ENCODE results near the gene KCNJ14.
A peak's percentile ranks its signal among the peaks of the same experiment; 100 is the strongest.

KCNJ14 gene

DNA sequence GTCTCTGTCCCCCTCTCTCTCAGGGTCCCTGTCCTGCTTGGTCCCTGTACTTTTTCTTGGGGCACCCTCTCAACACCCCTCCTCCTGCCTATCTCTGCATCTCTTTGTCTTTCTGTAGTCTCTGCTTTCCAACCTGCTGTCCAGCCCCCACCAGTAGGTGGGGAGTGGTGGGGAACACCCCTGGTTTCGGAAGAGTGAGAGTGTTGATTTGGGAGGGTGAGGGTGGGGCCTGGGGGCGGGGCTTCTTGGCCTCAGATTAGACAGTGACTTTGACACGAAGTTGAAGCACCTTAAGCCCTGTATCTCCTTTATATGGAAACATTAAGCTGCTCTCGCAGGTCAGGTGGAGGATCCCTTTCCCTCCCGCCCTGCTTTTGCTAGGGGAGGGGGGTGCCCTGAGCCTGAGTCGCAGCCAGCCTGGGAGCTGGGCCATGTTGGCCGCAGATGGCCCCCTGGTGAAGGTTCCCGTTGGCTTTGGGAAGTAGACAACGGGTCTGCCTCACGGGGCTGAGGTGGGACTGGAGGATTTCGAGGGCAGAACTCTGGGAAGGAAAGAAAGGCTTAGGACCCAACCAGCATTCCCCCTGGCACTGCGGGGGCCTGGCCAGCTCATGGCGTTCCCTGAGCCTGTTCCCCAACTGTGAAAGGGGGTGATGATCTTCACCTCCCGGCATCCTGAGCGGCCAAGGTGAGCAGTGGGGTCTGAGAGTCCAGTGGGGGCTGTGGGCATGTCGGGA is at the start of gene KCNJ14:
KCNJ14 (plus strand) TSS at position 404 of the 737 bp plus-strand sequence. CDS start 6,151 bp downstream, outside the sequence.
- DNase-seq = no peak

DNA sequence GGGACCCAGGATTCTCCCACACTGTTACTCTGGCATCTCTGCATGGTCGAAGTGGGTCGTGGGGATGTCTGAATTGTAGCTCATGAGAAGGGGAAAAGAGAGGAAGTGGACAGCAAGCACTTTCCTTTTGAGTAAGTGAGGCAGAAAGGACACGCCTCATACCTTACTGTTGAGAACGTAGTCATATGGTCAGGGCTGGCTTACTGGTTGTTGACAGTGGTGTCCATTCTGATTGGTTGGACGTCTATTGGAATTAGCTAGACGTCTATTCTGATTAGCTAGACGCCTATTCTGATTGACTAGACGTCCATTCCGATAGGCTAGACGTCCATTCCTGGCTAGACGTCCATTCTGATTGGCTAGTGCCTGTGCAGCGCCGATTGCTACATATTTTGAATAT is 49.5 kb upstream of the KCNJ14 start:
- DNase-seq = no peak

DNA sequence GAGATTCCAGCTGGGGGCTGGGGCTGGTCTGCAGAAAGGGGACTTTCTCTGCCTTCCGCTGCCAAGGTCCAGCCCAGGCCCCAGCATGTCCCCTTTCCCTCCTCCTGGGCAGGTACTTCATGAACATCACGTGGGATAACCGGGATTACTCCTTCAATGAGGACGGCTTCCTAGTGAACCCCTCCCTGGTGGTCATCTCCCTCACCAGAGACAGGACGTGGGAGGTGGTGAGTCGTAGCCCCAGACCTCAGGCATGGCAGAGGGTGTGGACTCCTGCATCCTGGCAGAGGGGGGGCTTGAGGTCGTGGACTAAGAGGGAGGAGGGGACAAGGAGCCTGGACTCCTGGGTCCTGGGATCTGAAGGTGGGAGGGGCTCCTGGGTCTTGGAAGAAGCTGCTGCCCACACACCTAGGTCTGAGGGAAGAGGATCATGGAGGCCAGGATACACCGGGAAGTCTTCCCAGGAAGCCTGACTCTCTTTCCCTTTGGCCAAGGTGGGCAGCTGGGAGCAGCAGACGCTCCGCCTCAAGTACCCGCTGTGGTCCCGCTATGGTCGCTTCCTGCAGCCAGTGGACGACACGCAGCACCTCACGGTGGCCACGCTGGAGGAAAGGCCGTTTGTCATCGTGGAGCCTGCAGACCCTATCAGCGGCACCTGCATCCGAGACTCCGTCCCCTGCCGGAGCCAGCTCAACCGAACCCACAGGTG is 41.3 kb upstream of the KCNJ14 start:
- DNase-seq = no peak

DNA sequence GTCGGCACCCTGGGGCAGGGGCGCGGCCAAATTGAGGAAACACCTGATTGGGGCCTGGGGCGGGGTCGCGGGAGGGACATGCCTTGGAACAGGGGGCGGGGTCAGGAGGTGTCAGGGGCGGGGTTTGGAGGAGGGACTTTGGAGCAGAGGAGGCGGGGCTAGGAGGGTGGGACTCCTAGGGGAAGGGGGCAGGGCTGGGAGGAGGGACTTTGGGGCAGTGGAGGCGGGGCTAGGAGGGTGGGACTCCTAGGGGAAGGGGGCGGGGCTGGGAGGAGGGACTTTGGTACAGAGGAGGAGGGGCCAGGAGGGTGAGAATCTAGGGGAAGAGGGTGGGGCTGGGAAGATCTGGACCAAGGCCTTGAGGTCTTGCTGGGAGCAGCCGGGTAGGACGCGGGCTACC is 40.0 kb upstream of the KCNJ14 start:
- no peak for DNase-seq

DNA sequence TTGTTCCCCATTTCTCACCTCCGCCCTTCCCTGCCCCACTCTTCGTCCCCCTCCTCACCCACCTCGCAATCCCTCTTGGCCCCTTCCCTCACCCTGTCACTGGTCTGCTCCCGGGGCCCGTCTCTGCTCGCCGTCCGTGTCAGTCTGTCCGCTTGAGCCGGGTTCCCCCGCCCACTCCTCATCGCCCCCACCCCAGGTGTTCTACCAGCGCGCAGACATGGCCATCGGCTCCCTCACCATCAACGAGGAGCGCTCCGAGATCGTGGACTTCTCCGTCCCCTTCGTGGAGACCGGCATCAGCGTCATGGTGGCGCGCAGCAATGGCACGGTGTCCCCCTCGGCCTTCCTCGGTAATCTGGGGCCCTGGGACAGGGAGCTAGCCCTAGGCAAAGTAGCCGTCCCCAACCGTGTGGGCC is 39.6 kb upstream of the KCNJ14 start:
- DNase-seq = no peak

DNA sequence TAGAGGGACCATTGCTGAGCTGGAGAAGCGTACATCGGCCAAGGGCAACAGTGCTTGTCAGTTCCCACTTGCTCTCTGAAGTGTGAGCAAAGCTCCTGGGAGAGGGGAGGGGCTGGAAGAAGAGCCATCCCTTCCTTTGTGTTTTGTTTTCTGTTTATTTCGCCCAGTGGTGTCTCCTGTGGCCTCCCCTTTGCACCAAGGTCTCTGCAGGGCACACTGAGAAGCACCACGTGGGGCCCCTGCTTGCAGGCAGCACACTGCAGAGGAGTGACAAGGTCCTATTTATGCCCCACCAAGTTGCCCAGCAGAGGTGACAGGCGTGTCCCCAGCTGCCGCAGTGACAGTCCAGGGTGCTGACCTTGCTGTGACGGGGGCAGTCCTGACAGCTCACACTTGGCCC is 38.0 kb upstream of the KCNJ14 start:
- DNase-seq = no peak

DNA sequence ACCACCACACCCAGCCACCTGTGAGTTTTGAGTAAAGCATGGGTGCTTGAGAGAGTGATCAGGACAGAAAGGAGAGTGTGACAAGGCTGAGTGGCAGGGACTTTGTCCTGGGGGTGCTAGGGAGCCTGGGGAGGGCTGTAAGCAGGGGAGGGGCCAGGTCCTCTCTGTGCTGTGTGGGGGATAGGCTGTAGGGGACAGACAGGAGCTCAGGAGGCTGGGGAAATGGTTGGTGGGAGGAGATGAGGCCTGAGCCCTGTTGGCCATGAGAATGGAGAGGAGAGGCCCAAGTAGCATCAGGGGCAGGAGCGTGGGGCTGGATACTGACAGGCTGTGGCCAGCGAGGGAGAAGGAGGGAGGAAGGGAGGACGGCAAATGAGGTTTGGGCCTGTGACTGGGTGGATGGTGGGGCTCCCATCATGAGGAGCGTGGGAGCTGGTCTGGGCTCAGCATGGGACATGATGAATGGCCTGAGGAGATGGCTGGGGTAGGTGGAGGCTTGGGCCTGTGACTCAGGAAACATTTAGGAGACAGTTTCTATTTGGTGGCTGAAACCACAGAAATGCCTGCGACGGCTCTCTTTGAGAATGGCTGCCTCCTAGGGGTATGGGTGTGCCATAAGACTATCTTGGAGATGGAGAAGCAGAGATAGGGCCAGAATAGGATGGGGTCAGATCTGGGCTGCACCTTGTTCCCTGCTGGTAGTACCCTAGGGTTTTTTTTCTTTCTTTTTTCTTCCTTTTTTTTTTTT is 36.9 kb upstream of the KCNJ14 start:
- DNase-seq = no peak

DNA sequence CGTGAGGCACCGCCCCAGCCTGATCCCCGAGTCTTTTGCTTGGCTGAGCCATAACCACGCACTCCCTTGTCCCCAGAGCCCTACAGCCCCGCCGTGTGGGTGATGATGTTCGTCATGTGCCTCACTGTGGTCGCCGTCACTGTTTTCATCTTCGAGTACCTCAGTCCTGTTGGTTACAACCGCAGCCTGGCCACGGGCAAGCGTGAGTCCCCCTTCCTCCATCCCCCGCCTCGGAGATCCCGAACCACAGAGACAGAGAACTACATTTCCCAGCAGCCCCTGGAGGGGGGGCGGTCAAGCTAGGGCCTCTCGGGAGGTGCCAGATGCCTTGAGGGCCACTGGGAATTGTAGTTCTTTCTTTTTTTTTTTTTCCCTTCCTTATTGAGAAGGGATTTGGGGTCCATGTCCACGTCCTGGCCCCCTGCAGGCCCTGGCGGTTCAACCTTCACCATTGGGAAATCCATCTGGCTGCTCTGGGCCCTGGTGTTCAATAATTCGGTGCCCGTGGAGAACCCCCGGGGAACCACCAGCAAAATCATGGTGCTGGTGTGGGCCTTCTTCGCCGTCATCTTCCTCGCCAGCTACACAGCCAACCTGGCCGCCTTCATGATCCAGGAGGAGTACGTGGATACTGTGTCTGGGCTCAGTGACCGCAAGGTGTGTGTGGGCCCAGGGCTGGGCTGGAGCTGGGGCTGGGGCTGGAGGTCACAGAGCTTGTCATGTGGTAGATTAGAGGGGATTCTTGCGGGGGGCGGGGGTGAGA is 36.0 kb upstream of the KCNJ14 start:
- DNase-seq = peak; percentile 44 to 60

DNA sequence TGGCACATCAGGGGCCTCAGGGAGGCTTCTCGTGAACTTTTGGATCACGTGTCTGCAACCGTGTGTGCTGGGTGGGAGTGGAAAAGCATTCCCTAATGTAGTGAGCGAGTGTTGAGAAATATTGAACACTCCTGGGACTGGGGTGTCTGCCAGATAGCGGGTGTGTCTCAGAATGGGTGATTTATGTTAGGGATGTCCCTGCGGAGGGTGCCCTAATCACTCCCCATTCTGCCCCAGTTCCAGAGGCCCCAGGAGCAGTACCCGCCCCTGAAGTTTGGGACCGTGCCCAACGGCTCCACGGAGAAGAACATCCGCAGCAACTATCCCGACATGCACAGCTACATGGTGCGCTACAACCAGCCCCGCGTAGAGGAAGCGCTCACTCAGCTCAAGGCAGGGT is 33.8 kb upstream of the KCNJ14 start:
- no peak for DNase-seq

DNA sequence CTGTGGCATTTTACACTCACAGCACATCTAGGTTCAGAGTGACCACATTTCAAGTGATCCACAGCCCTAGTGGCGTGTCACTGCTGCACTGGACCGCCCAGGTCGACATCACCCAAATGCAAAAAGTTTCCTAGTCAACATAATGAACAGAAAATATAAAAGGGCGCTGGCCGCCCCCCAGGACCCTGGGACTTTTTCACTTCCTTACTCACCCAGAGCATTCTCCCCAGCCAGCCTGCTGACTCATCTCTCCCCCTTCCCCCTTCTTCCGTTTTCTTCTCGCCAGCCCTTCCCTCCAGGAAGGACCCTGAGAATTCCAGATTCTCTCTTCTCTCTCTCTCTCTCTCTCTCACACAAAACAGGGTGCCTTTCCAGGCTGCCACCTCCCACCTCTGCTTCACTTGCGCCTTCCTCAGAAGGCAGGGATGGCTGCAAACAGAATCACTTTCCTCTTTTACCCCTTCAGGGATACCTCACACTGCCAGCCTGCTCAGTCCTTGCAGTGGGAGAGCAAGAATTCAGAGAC is 30.6 kb upstream of the KCNJ14 start:
- DNase-seq = peak; percentile 23 to 32

DNA sequence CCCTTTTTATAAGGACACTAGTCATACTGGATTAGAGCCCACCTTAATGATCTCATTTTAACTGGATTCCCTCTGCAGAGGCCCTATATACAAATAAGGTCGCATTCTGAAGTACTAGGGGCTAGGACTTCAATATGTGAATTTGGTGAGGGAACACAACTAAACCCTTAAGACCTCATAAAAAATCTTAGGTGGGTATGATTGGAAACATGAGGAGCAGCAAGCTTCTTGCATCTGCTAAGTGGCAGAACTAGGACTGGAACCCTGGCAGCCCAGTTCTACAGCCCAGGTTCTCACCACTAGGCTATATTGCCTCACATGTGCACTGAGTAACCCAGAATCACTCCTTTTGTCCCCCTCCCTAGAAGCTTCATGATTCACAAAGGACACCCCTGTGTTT is 26.7 kb upstream of the KCNJ14 start:
- DNase-seq = no peak

DNA sequence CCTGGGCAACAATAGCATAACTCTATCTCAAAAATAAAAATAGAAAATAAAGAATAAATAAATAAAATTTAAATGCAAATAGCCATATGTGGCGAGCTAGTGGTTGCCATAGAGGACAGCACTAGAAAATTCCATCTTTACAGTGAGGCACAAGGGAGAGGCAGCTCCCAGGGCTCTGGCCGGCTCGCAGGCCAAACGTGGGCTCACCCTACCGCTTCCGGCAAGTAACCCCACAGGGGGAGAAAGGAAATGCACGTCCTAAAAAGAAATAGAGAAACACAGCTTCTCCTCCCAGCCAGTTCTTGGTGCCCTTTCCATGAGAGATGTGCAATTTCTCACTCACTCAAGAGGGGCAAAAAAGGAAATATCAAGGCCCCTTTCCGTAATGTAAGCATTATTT is 22.0 kb upstream of the KCNJ14 start:
- no peak for DNase-seq

DNA sequence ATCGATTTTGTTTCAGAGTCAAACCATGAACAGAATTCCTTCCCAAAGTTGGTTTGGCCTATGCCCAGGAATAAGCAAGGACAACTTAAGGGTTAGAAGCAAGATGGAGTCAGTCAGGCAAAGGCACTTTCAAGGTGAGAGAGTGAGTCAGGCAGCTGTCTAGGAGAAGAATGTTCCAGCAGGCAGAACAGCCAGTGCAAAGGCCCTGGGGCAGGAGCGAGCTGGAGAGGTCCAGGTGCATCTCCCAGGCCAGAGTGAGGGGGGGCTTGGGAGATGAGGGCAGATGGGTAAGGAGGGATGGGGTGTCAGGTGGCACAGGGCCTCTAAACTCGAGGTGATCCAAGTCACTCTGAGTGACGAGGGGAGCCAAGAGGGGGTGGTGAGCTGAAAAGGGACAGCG is 18.8 kb upstream of the KCNJ14 start:
- DNase-seq = no peak

DNA sequence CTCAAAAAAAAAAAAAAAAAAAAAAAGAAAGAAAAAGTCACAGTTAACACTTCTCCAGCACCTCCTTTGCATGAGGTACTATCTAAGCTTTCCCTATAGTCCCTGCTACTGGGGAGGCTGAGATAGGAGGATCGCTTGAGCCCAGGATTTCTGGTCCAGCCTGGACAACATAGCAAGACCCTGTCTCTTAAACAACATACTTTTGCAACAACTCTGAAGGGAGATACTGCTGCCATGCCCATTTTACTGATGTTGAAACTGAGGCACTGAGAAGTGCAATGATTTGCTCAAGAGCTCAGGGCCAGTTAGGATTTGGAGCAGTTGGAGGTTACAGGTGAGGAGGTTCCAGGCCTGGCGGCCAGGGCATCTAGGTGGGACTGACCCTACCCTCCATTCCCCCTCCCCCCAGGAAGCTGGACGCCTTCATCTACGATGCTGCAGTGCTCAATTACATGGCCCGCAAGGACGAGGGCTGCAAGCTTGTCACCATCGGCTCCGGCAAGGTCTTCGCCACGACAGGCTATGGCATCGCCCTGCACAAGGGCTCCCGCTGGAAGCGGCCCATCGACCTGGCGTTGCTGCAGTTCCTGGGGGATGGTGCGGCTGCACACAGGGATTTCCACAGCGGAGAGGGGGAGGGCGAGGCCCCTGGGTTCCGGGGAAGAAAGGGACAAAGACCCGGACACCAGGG is 13.9 kb upstream of the KCNJ14 start:
- DNase-seq = no peak

DNA sequence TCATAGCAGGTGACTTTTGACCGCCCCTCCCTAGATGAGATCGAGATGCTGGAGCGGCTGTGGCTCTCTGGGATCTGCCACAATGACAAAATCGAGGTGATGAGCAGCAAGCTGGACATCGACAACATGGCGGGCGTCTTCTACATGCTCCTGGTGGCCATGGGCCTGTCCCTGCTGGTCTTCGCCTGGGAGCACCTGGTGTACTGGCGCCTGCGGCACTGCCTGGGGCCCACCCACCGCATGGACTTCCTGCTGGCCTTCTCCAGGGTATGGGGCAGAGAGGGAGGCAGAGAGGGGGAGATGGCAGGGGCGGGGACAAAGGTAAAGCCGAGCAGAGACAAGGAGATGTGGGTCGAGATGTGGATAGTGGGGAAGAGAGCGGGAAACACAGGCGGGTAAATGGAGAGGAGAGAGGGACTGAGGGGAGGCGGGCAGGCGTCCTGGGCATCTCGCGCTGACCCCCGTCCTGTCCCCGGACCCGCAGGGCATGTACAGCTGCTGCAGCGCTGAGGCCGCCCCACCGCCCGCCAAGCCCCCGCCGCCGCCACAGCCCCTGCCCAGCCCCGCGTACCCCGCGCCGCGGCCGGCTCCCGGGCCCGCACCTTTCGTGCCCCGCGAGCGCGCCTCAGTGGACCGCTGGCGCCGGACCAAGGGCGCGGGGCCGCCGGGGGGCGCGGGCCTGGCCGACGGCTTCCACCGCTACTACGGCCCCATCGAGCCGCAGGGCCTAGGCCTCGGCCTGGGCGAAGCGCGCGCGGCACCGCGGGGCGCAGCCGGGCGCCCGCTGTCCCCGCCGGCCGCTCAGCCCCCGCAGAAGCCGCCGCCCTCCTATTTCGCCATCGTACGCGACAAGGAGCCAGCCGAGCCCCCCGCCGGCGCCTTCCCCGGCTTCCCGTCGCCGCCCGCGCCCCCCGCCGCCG is 13.0 kb upstream of the KCNJ14 start:
- DNase-seq = no peak

DNA sequence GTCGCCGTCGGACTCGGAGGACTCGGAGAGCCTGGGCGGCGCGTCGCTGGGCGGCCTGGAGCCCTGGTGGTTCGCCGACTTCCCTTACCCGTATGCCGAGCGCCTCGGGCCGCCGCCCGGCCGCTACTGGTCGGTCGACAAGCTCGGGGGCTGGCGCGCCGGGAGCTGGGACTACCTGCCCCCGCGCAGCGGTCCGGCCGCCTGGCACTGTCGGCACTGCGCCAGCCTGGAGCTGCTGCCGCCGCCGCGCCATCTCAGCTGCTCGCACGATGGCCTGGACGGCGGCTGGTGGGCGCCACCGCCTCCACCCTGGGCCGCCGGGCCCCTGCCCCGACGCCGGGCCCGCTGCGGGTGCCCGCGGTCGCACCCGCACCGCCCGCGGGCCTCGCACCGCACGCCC is 12.1 kb upstream of the KCNJ14 start:
- DNase-seq = no peak

DNA sequence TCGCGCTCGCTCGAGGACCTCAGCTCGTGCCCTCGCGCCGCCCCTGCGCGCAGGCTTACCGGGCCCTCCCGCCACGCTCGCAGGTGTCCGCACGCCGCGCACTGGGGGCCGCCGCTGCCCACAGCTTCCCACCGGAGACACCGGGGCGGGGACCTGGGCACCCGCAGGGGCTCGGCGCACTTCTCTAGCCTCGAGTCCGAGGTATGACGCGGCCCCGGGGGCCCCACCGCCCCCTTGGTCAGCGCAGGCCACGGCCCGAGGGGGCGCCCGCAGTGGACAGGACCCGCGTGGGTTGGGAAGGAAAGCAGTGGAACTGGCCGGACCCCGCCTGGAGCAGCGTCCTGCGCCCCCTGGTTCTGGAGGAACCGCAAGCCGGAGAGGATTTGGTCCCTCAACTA is 11.6 kb upstream of the KCNJ14 start:
- DNase-seq = no peak

DNA sequence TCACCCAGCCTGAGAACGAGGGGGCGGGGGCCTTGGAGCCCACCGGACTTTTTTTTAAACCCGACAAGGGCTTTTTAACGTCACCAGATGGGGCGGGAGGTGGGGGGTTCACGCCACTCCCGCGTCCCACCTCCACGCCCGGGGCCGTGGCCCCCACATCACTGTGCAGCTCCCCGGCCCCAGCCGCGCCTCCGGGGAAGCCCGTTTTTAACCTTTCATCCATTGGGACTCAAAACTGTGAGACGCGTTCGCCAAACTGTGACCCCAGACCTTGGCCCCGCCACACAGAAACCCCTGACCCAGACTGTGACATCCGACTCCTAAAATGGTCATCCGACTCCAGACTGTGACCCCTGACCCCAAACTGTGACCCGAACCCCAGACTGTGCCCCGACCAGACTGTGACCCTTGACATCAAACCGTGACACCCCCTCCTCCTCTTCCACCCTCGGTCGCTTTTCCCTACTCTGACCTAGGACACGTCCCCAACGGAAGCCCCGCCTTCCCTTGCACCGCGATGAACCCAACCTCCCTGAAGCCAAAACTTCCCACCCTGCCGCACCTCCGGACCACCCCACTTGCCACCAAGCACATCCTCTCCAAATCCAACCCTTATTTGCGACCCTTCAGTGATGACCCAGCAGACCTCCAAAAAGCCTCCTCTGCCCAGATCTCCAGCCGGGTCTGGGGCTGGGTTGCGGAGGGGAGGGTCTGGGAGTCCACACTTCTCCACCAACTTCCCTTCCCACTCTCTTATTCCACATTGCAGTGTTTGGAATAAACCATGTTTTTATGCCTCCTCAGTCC is 11.0 kb upstream of the KCNJ14 start:
- DNase-seq = no peak

DNA sequence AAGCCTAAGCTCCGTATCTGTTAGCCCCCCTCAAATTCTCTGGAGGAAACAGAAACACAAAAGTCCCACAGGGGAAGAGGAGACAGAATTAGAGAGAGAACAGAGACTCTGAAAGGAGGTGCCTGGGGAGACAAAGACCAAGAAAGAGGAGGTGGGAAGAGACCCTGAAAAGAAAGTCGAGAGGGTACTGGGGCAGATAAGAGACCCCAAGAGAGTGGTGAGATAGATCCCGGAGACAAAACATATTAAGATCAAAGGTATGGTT is 10.5 kb upstream of the KCNJ14 start:
- no peak for DNase-seq

DNA sequence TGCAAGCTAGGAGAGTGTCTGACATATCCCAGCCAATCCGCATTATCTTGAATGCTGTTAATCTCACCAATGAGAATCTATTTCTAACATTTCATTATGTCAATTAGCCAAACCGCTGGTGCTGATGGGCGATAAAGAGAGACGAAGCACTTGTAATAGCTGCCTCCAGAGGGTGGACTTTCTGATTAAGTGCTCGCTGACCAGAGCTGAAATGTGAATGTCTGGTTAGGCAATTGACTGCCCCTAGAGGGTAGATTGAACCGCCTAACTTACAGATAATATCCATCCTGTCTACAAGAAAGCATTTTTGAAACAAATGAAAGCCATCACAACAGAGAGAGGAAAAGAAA is 10.1 kb upstream of the KCNJ14 start:
- DNase-seq = peak; percentile 85 to 91

All from AML-193 (cell line).